H9 (cell line): ENCODE data around the gene CABCOCO1. TPM values are rescaled to one million over a fixed set of nuclear protein-coding genes. Genes with fewer than 3 reads are reported as not detected.
"Not testable (repeated sequence)": the region's sequence is repeated elsewhere in the genome, so short reads cannot be mapped to it uniquely, and the experiment has no call there.

Experiments used
- DNase-seq: peaks from one replicate; pipeline ENCODE4 v3.0.0-alpha.2; 2017
- H2AFZ ChIP-seq: one replicate; pipeline ENCODE4 v1.6.1; 2013; ENCODE audit warnings: mild to moderate bottlenecking, low read length, control low read depth, moderate library complexity
- H2AK5ac ChIP-seq: 2 replicates; pipeline ENCODE4 v1.6.1; 2013; ENCODE audit warnings: low read length, control low read depth, mixed read lengths; ENCODE audit not compliant: insufficient read length
- H2BK120ac ChIP-seq: one replicate; pipeline ENCODE4 v1.6.1; 2013; ENCODE audit warnings: low read depth, mild to moderate bottlenecking, low read length, control low read depth, inconsistent platforms; ENCODE audit not compliant: poor library complexity, severe bottlenecking
- H2BK12ac ChIP-seq: 2 replicates; pipeline ENCODE4 v1.6.1; 2013; ENCODE audit warnings: low read length, control low read depth, mixed read lengths, low read depth; ENCODE audit not compliant: insufficient read length
- H2BK15ac ChIP-seq: 2 replicates; pipeline ENCODE4 v1.6.1; 2013; ENCODE audit warnings: low read depth, low read length, control low read depth
- H2BK20ac ChIP-seq: one replicate; pipeline ENCODE4 v1.6.1; 2013; ENCODE audit warnings: low read depth, mild to moderate bottlenecking, low read length, control low read depth, inconsistent platforms; ENCODE audit not compliant: poor library complexity, severe bottlenecking
- H2BK5ac ChIP-seq: 2 replicates; pipeline ENCODE4 v1.6.1; 2013; ENCODE audit warnings: low read length, control low read depth, mixed read lengths; ENCODE audit not compliant: insufficient read length
- H3K14ac ChIP-seq: 2 replicates; pipeline ENCODE4 v1.6.1; 2013; ENCODE audit warnings: low read length, control low read depth; ENCODE audit not compliant: insufficient read depth
- H3K18ac ChIP-seq: 2 replicates; pipeline ENCODE4 v1.6.1; 2013; ENCODE audit warnings: low read depth, mild to moderate bottlenecking, mixed read lengths, low read length, control low read depth; ENCODE audit not compliant: insufficient read length
- H3K23ac ChIP-seq: 2 replicates; pipeline ENCODE4 v1.6.1; 2013; ENCODE audit warnings: low read length, control low read depth, mixed read lengths, low read depth; ENCODE audit not compliant: insufficient read length
- H3K23me2 ChIP-seq: 2 replicates; pipeline ENCODE4 v1.6.1; 2013; ENCODE audit warnings: low read depth, mild to moderate bottlenecking, mixed read lengths, low read length, control low read depth; ENCODE audit not compliant: insufficient read length, poor library complexity, severe bottlenecking
- H3K27ac ChIP-seq: 2 replicates; pipeline ENCODE4 v1.5.1; 2013; ENCODE audit warnings: low read length, control low read depth, mixed read lengths, low read depth; ENCODE audit not compliant: insufficient read length
- H3K27me3 ChIP-seq: 2 replicates; pipeline ENCODE4 v1.6.1; 2013; ENCODE audit warnings: low read length, control low read depth, inconsistent platforms; ENCODE audit not compliant: insufficient read depth
- H3K4ac ChIP-seq: 2 replicates; pipeline ENCODE4 v1.6.1; 2013; ENCODE audit warnings: low read depth, mild to moderate bottlenecking, control low read depth, inconsistent platforms, low read length, moderate library complexity
- H3K4me1 ChIP-seq: 2 replicates; pipeline ENCODE4 v1.6.1; 2013; ENCODE audit warnings: low read length, control low read depth, inconsistent platforms; ENCODE audit not compliant: insufficient read depth
- H3K4me2 ChIP-seq: 2 replicates; pipeline ENCODE4 v1.6.1; 2013; ENCODE audit warnings: low read length, control low read depth, mixed read lengths; ENCODE audit not compliant: insufficient read length, insufficient read depth
- H3K56ac ChIP-seq: 2 replicates; pipeline ENCODE4 v1.6.1; 2013; ENCODE audit warnings: low read depth, mild to moderate bottlenecking, mixed read lengths, low read length, control low read depth; ENCODE audit not compliant: insufficient read length
- H3K79me1 ChIP-seq: 2 replicates; pipeline ENCODE4 v1.6.1; 2013; ENCODE audit warnings: low read depth, mild to moderate bottlenecking, moderate library complexity, low read length, control low read depth, inconsistent platforms; ENCODE audit not compliant: insufficient read depth, poor library complexity, severe bottlenecking
- H3K79me2 ChIP-seq: 2 replicates; pipeline ENCODE4 v1.6.1; 2013; ENCODE audit warnings: low read length, control low read depth, inconsistent platforms; ENCODE audit not compliant: insufficient read depth
- H3K9ac ChIP-seq: 2 replicates; pipeline ENCODE4 v1.6.1; 2013; ENCODE audit warnings: low read length, control low read depth, mixed read lengths; ENCODE audit not compliant: insufficient read length; ENCODE audit errors: extremely low read depth
- H3K9me3 ChIP-seq: one replicate; pipeline ENCODE4 v1.6.1; 2013; ENCODE audit warnings: low read depth, low read length, inconsistent platforms; ENCODE audit not compliant: control insufficient read depth
- H3T11ph ChIP-seq: one replicate; pipeline ENCODE4 v1.6.1; 2013; ENCODE audit warnings: mild to moderate bottlenecking, low read length, control low read depth, inconsistent platforms
- H4K20me1 ChIP-seq: one replicate; pipeline ENCODE4 v1.6.1; 2013; ENCODE audit not compliant: control insufficient read depth, insufficient read length, insufficient read depth
- H4K5ac ChIP-seq: 2 replicates; pipeline ENCODE4 v1.6.1; 2013; ENCODE audit warnings: low read depth, mild to moderate bottlenecking, mixed read lengths, low read length, control low read depth; ENCODE audit not compliant: insufficient read length
- H4K8ac ChIP-seq: replicated peaks from 2 replicates; pipeline ENCODE4 v1.6.1; 2013; ENCODE audit warnings: low read length, control low read depth, mixed read lengths, low read depth; ENCODE audit not compliant: insufficient read length
- H4K91ac ChIP-seq: 2 replicates; pipeline ENCODE4 v1.6.1; 2013; ENCODE audit warnings: low read depth, mild to moderate bottlenecking, moderate library complexity, mixed read lengths, low read length, control low read depth; ENCODE audit not compliant: insufficient read length
- H3K27ac Mint-ChIP-seq, 3 experiments: 2 replicates in 2 of 3; 3 replicates in 1 of 3; pipeline ENCODE4 v1.8.0; 2020 to 2021; ENCODE audit warnings: mixed read lengths in 3 of 3, mild to moderate bottlenecking in 1 of 3, moderate library complexity in 1 of 3
- H3K27me3 Mint-ChIP-seq: 2 replicates; pipeline ENCODE4 v1.8.0; 2021; ENCODE audit warnings: low read depth, mild to moderate bottlenecking, moderate library complexity, mixed read lengths
- H3K36me3 Mint-ChIP-seq, 3 experiments: 2 replicates in 2 of 3; 3 replicates in 1 of 3; pipeline ENCODE4 v1.8.0; 2020 to 2021; ENCODE audit warnings: low read depth in 3 of 3, mixed read lengths in 3 of 3; ENCODE audit not compliant: insufficient read depth in 1 of 3
- H3K4me1 Mint-ChIP-seq, 2 experiments: 2 replicates each; pipeline ENCODE4 v1.8.0; 2020; ENCODE audit warnings: mixed read lengths in 2 of 2
- H3K4me3 Mint-ChIP-seq, 2 experiments: 2 replicates in 1 of 2; 3 replicates in 1 of 2; pipeline ENCODE4 v1.8.0; 2020 to 2021; ENCODE audit warnings: mild to moderate bottlenecking in 2 of 2, mixed read lengths in 2 of 2, moderate library complexity in 1 of 2
- H3K9me3 Mint-ChIP-seq, 2 experiments: 2 replicates in 1 of 2; 3 replicates in 1 of 2; pipeline ENCODE4 v1.8.0; 2020; ENCODE audit warnings: mild to moderate bottlenecking in 2 of 2, mixed read lengths in 2 of 2, moderate library complexity in 1 of 2
- WGBS: extraction: QIAGEN DNeasy Blood & Tissue Kit; methylation state at CpG from one replicate; pipeline ENCODE4 v1.1.7; 2013; ENCODE audit warnings: missing lambda C conversion rate, low lambda C conversion rate, mixed read lengths; ENCODE audit not compliant: insufficient read length; ENCODE audit errors: extremely low coverage; 5-methylcytosine and 5-hydroxymethylcytosine counted together
- total RNA-seq: library from RNA; stranded (reverse); gene quantifications from 2 replicates; pipeline ENCODE4 v1.2.1, GENCODE V29; 2021
- TF ChIP-seq, protein P1 (sequence below): fragments of 200-600 bp; sonication (generic); conservative IDR thresholded peaks from 3 replicates; pipeline ENCODE4 v1.8.0; 2021; ENCODE audit warnings: antibody characterized with exemption, mild to moderate bottlenecking

The CABCOCO1 gene
- total RNA-seq, 1 experiment from 2014 or later: not detected

DNA sequence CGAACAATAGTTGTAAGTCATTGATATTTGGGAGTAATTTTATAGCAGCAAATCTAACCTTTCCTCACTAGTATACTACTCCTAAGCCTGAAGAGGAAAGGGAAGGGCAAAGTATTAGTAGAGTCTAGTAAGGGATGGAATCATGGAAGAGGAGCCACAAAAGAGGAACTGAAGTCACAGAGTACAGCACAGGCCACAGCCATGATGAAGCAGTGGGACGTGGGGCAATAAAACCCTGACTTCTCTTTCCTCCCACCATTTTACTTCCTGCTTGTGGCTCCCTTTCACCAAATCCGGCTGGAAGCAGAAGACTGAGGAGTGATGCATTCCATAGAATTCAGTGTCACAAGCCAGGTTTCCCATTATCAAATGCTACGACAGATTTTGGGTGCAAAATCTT, 58.7 kb downstream of the CABCOCO1 start:
- Histone ChIP-seq H3K56ac (no peak overlapping the region), H2BK20ac (no peak overlapping the region), H3K79me1 (no peaks in the 10 kb centered on the region), H4K91ac (no peak overlapping the region), H2AFZ (no peak overlapping the region), H3K9ac (no peak overlapping the region), H2BK15ac (no peak overlapping the region), H3K18ac (no peak overlapping the region), H3K4me1 (no peaks in the 10 kb centered on the region), H2BK12ac (no peak overlapping the region), H3K27ac (no peak overlapping the region), H3K23ac (no peak overlapping the region), H3K9me3 (no peaks in the 10 kb centered on the region), H4K5ac (no peak overlapping the region), H3K4ac (no peak overlapping the region), H2BK120ac (no peak overlapping the region), H3T11ph (no peak overlapping the region), H3K23me2 (no peaks in the 10 kb centered on the region), H2BK5ac (no peak overlapping the region), H3K14ac (no peak overlapping the region), H2AK5ac (no peak overlapping the region), H3K79me2 (no peaks in the 10 kb centered on the region), H4K20me1 (no peaks in the 10 kb centered on the region), H3K27me3 (no peaks in the 10 kb centered on the region), H4K8ac (no peak overlapping the region), H3K4me2 (no peak overlapping the region)
- no peak overlapping the region for H3K27ac Mint-ChIP-seq
- H3K36me3 Mint-ChIP-seq: no peaks in the 10 kb centered on the region
- no CpG with 5 or more reads among the region's 4 CpGs for WGBS
- TF ChIP-seq, protein P1, sequence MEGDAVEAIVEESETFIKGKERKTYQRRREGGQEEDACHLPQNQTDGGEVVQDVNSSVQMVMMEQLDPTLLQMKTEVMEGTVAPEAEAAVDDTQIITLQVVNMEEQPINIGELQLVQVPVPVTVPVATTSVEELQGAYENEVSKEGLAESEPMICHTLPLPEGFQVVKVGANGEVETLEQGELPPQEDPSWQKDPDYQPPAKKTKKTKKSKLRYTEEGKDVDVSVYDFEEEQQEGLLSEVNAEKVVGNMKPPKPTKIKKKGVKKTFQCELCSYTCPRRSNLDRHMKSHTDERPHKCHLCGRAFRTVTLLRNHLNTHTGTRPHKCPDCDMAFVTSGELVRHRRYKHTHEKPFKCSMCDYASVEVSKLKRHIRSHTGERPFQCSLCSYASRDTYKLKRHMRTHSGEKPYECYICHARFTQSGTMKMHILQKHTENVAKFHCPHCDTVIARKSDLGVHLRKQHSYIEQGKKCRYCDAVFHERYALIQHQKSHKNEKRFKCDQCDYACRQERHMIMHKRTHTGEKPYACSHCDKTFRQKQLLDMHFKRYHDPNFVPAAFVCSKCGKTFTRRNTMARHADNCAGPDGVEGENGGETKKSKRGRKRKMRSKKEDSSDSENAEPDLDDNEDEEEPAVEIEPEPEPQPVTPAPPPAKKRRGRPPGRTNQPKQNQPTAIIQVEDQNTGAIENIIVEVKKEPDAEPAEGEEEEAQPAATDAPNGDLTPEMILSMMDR: no peak
- H3K27me3 Mint-ChIP-seq: no peaks in the 10 kb centered on the region
- no peak for DNase-seq
- H3K4me1 Mint-ChIP-seq: no peaks in the 10 kb centered on the region
- no peaks in the 10 kb centered on the region for H3K9me3 Mint-ChIP-seq
- no peak overlapping the region for H3K4me3 Mint-ChIP-seq

DNA sequence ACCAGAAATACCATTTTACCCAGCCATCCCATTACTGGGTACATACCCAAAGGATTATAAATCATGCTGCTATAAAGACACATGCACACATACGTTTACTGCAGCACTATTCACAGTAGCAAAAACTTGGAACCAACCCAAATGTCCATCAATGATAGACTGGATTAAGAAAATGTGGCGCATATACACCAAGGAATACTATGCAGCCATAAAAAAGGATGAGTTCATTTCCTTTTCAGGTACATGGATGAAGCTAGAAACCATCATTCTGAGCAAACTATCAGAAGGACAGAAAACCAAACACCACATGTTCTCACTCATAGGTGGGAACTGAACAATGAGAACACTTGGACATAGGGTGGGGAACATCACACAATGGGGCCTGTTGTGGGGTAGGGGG, 62.5 kb downstream of the CABCOCO1 start:
- DNase-seq, H2BK15ac ChIP-seq, H3K56ac ChIP-seq, H3K27ac Mint-ChIP-seq, H3K36me3 Mint-ChIP-seq, H3K14ac ChIP-seq, H3K23me2 ChIP-seq, H3K4me1 ChIP-seq, H2BK5ac ChIP-seq, H3K4me2 ChIP-seq, H3K27ac ChIP-seq, H3K79me1 ChIP-seq, H3K4me3 Mint-ChIP-seq, H3K18ac ChIP-seq, H4K8ac ChIP-seq, H4K20me1 ChIP-seq, H3K4ac ChIP-seq, H2AK5ac ChIP-seq, H2AFZ ChIP-seq, H3K27me3 ChIP-seq, H2BK12ac ChIP-seq, H4K5ac ChIP-seq, H3K9me3 ChIP-seq, H3K27me3 Mint-ChIP-seq, H3T11ph ChIP-seq, H3K23ac ChIP-seq, H4K91ac ChIP-seq, H3K9me3 Mint-ChIP-seq, H2BK20ac ChIP-seq, H3K4me1 Mint-ChIP-seq, H3K79me2 ChIP-seq, H3K9ac ChIP-seq, H2BK120ac ChIP-seq: not testable (repeated sequence)
- no CpG with 5 or more reads among the region's 2 CpGs for WGBS
